HG03159 (cell line): Measurements from ENCODE around the gene MGST2.
A peak's percentile ranks its signal among the peaks of the same experiment; 100 is the strongest.
"Not testable (repeated sequence)": the region's sequence is repeated elsewhere in the genome, so short reads cannot be mapped to it uniquely, and the experiment has no call there.

Experiments
- ATAC-seq: cut with Tn5 transposase; IDR thresholded peaks from one replicate; pipeline ENCODE4 v1.9.1; 2021; ENCODE audit warnings: mild to moderate bottlenecking, moderate library complexity; ENCODE audit not compliant: unreplicated experiment

MGST2 gene

DNA sequence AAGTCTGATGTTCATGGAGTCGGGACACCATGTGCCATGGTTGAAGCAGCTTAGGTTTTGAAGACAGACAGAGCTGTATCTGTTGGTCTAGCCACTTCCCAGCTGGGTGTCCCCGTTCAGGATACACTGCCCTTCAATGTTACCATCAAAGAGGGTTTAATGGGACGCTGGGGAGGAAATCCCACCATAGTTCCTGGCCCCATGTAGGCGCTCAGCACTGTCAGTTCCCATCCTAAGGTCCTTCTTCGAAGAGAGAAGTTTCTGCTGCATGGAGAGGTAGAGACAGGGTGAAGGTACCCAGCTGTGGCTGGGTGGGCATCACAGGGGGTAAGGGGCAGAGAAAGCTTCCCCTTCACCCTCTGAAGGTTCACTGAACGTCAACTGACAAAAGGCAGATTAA, 3.7 kb downstream of the MGST2 start:
- no peak for ATAC-seq

DNA sequence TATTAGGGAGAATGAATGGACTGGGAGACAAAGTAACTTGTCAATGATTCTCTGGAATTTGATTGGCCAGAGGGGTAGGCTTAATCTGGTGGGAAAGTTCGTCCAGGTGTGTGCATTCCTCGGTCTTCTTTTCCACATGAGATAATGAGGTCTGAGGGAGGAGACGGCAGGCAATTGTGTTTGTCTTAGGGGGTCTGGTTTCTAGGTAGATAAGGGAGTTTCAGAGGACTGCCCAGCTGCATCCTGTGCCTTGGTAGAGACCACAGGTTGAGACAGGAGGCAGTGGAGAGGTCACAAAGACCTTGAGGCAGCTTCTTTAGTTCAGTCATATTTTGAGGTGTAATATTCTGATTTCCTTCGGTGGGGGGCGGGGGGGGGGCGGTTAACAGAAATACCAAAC, 4.3 kb downstream of the MGST2 start:
- ATAC-seq: no peak

DNA sequence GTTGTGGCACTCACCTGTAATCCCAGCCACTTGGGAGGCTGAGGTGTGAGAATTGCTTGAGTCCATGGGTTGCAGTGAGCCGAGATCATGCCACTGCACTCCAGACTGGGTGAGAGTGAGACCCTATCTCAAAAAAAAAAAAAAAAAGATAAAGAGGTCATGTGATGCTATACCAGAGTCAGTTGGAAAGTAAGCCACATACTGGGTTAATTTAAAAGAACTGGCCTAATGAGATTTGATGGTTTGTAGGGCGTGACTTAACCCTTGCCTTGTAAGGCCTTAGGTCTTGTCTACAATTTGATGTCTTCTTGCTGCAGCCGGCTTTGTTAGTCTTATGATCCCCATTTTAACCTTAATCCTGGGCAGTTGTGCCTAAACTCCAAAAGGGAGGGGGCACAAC, 5.2 kb downstream of the MGST2 start:
- no peak for ATAC-seq

DNA sequence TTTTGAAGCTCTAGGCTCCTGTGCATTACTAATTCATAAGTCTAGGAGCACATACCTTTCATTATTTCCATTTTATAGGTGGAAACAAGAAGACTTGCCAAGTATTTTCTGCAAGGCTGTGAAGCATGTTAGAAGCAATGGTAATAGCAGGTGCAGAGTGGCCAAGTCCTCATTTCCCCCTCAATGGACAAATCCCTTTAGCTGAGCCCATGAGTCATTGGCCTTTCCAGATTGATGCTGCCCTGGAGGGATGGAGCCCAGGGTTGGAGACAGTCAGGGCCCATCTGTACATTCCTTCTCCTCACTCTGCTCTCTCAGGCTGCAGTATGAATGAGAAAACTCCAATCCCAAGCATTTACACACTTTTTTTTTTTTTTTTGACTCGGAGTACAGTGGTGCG, 6.6 kb downstream of the MGST2 start:
- no peak for ATAC-seq

DNA sequence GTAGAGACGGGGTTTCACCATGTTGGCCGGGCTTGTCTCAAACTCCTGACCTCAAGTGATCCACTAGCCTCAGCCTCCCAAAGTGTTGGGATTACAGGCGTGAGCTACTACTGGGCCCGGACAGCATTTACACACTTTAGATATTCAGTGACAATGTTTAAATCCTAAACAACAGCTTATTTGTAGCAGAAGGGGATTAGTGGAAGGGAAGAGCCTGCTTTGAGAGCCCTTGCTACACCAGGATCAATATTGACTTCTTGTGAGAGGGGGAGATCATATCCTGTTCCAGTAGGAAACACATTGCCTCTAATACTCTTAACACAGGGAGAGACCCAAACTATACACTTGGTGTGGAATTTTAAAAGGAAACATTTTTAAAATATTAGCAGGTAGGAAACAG, 7.1 kb downstream of the MGST2 start:
- no peak for ATAC-seq

DNA sequence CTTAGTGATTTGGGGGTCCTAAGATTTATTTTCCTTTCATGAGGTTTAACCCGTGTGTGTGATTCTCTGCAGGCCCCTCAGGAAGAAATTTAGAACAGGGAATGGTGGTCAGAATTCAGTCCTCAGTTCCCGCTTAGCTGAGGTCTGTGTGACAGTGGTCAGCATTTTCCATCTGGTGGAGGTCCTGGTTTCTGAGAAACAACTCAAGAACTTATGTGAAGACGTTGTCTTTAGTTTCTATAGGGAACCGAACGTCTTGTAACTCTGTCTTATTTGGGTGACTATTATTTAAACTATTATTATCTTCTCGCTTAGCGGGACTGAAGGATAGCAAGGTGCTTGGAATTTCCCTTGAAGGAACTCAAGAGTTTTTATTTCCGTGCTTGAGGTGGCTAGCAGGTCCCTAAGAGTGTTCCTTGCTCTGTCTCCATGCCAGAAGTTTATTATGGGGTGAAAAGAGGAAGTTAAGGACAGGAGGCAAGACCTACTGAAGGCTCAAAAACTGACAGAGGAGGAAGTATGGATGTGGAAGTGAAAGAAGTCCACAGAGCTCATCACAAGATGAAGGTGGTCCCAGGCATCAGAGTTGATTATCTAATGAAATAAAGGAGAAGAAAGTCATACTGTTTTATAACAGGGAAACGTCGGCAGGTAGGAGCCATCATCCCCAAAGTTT, 9.4 kb downstream of the MGST2 start:
- ATAC-seq: peak; percentile 72

DNA sequence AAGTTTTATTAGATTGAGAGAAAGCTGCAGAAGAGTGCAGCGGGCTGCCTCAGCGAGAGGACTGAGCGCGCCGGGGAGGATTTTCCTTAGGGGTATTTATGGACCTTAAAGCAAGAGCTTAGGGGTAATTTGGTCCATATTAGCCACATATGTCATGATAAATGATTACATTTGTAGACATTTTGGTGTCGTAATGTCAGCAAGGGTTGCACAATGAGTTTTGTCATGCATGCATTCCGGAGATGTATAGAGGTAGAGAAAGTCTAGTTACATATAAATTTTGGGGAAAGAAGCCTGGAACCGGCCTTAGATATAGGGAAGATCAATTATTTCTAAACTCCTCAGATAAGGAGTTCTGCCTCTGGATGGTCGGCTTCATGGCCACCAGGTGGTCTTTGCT, 10.0 kb downstream of the MGST2 start:
- ATAC-seq: no peak

DNA sequence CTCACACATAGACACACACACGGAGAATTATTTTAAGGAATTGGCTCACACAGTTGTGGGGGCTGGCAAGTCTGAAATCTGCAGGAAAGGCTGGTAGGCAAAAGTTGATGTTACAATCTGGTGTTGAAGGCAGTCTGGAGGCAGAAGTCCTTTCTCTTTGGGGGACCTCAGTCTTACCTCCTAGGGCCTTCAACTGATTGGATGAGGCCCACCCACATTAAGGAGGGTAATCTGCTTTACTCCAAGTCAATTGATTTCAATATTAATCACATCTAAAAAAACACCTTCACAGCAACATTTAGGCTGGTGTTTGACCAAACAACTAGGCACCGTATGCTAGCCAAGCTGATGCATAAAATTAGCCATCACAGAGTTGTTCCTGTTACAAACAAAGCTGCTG, 10.7 kb downstream of the MGST2 start:
- ATAC-seq: no peak

DNA sequence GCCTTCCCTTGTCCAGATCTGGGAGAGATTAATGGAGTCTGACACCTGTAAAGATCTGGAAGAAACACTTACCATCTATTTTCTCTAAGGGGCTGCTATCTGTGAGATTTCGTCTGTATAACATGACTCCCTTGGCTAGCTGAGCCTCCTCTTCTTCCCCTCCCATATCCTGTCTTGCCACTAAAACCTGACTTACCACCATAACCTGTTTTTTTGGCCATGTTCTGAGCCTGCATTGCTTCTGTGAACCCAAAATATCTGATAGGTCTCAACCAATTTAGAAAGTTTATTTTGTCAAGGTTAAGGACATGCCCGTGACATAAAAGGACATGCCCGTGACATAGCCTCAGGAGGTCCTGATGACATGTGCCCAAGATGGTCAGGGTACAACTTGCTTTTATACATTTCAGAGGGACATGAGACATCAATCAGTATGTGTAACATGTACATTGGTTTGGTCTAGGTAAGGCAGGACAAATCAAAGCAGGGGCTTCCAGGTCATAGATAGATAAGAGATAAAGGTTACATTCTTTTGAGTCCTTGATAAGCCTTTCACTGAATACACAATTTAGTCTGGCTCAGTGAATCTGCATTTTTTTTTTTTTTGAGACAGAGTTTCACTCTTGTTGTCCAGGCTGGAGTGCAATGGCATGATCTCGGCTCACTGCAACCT, 11.4 kb downstream of the MGST2 start:
- no peak for ATAC-seq

DNA sequence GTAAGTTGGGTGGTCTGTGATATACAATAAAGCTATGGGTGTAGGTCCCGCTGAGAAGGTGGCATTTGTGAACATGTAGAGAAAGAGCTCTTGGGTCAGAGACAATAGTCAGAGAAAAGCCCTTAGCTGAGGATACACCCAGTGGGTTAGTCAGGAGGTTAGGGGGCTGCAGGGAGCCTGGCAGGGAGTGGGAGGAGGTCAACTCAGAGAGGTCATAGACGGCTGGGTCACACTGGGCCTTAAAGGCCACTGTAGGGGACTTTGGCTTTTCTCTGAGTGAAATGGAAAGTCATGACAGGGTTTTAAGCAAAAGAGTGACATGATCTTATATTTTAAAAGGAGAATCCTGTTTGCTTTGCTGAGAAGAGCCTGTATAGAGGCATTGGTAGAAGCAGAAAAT, 16.7 kb downstream of the MGST2 start:
- no peak for ATAC-seq

DNA sequence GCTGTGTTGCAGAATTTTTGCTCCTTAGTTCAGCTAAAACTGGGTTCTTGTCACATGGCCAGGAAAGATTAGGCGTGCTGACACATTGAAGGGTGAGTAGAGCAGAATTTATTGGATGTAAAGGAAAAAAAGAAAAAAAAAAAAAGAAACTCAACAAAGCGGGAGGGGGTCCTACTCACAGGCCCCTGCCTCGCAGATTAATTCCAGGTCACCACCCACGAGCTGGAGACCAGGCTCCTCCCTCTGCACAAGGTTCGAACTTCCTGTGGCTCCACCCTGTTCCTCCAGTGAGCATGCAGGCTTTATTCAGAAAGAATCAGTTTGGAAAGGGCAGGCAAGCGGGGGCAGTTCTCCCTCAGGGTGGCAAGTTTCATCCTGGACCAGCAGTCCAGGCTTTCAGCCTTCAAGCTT, 17.1 kb downstream of the MGST2 start:
- no peak for ATAC-seq

DNA sequence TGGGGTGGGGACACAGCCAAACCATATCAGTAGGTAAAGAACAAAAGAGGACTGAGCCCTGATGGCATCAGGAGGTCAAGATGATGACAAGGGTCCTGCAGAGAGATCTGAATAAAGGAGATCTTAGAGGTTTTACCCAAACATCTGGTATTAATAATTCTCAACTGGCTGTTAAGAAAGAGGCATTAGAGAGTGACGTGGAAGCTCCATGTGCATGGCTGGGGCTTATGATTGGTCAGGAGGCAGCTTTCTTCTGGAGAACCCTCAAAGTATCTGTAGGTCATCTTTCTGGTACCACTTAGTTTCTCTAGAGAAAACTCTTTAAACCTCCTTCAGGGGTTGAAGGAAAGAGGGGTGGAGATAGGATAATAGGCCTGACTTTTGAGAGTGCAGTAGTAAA, 18.7 kb downstream of the MGST2 start:
- no peak for ATAC-seq

DNA sequence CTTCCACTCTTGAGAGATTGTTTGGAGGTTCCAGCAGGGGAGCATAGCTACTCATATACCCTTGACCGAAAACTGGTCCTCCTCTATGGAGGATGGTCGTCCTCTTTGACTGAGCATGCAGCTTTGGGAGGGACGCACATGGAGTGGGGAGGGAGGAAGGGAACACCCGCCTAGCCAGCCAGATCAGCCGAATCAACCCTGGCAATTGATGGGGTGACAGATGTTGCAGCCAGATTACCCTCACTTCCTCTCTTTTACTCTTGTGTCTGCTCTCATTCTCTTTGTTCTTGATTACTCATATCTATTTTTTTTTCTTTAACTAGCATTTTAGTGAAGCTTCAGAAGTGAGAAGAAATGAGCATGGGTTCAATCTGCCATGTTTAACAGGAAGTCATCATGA, 19.6 kb downstream of the MGST2 start:
- ATAC-seq: no peak

DNA sequence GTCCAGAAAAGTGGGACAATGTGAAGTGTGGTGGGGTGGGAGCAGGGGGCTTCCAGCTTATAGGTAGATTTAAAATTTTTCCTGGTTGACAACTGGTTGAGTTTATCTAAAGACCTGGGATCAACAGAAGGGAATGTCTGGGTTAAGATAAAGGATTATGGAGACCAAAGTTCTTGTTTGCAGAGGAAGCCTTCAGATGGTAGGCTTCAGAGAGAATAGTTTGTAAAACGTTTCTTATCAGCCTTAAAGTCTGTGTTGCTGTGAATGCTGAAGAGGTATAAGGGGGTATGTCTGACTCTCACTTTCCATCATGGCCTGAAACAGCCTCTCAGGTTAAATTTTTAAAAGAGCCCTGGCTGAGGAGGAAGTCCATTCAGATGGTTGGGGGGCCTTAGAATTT, 20.5 kb downstream of the MGST2 start:
- ATAC-seq: no peak

DNA sequence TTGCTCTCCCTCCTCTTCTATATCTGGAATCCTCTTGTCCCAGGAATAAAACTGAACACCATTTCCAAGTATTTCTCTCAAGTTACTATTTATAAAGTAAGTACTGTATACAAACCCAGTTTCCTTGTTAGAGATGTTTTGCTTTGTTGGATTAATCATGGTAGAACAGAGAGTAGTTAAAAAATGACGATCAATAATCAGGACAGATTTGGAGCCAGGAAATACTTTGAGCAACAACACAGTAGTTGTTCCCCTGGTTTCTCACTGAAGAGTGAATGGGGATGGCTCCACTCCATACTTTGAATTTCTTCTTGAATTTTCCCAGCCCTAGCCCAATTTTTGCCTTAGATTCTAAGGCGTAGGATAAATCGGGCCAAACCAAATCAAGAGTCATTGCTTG, 21.4 kb downstream of the MGST2 start:
- ATAC-seq: no peak

DNA sequence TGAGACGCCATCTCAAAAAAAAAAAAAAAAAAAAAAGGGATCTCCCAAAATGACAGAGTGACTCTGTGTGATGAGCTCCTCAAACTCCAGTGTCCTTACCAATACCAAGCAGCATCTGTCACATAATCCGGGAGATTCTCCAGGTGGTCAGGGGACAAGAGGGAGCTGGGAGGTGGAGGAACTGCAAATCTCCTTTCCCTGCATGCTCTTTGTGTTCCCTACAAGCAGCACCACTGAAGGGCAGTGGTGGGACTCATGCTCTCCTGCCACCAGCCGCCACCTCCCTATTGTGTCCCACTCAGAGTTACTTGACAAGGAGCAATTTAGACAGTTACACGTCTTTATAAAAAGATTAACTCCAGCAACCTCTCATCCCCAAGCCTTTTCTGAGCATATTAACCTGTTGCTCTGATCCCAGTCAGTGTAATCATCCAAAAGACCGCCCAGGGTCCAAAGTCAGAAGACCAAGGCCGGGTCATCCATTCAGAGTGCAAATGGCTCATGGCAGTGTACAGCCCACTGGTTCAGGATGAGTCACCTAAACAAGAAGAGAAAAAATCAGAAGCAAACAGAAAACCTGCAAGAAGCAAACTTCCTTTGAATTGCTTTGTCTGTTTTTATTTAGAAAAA, 23.6 kb downstream of the MGST2 start:
- ATAC-seq: no peak

DNA sequence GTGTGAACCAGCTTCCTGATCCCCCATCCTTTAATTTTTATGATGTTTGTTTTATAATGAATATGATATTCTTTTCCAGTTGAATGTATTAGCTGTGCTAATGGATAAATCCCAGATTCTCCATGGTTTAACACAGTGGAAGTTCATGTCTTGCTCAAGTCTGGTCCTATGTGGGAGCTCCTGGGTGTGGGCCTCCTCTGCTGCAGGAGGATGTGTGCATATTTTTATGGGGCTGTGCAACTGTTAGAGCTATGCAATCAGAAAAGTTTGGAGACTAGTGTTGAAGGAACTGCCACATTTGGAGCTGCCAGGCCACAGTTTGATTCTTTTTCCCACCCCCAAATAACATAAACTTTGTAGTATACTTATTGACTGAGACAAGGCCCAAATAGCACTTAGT, 24.8 kb downstream of the MGST2 start:
- no peak for ATAC-seq

DNA sequence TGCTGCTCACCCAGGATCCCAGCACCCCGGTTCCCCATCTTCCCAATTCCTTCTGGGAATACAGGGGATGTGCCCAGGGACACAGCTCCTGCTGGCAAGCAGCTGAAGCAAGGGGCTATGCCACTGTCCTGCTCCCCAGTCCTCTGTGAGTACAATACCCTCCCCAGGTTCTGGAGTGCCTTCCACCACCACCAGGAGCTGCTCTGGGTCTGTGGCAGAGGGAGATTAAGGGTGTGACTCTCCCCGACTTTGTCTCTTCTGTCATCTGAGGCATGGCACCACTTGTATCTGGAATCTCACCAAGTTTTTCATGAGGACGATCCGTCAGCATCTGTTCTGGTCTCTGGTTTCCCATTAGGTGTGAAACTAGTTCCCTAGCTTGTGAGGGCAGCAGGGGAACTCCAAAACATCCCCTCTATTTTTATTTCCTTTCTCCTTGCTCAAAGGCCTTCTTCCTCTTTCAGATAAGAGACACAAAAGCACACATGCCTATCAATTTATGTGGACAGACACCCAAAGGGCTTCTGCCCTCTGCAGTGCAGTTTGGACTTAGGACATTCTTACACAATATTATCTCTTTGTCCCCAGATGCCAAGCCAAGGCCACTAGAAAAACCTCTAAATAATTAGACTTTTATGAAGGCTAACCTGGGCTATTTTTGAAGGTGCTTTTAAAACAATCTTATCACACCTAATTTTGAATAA, 26.8 kb downstream of the MGST2 start:
- peak; percentile 53 for ATAC-seq

DNA sequence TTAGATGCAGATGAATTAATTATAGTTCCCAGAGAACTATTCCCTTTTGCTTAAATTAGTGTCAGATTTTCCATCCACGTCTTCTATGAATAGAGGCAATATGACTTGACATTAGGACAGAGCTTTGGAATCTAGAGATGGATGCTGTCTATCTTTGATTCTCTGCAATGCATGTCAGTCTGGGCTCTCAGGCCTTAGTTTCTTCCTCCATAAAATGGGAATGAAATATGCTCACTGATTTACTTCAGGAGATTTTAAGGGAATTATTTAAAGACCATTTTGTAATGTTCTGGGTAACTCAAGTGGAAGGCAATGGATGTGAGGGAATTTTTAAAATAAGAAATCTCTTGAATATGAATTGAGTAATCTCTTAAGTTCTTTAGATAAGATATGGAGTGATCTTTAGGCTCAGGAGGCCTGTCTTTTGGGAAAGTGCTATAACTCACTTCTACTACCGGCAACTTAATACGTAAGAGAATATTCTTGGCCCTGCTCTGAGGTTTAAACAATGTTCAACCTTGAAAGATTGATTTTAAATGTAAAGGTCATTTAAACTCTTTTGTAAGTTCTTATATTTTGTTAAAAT, 29.0 kb downstream of the MGST2 start:
- ATAC-seq: no peak

DNA sequence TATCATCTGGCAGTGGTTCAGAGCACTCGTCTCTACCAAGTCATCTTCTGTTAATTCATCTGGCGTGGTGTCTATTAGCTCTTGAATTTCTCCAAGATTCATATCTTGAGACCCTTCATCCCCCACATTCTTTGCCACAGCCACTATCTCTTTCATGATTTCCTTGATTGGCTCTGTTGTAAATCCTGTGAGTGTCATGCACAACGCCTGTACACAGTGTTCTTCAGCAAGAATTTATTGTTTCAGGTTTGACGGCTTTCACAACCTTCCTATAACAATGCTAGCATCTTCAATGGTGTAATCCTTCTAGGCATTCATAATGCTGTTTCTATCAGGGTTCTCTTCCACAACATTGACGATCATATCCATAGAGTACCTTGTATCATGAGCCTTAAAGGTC, 30.9 kb downstream of the MGST2 start:
- no peak for ATAC-seq

DNA sequence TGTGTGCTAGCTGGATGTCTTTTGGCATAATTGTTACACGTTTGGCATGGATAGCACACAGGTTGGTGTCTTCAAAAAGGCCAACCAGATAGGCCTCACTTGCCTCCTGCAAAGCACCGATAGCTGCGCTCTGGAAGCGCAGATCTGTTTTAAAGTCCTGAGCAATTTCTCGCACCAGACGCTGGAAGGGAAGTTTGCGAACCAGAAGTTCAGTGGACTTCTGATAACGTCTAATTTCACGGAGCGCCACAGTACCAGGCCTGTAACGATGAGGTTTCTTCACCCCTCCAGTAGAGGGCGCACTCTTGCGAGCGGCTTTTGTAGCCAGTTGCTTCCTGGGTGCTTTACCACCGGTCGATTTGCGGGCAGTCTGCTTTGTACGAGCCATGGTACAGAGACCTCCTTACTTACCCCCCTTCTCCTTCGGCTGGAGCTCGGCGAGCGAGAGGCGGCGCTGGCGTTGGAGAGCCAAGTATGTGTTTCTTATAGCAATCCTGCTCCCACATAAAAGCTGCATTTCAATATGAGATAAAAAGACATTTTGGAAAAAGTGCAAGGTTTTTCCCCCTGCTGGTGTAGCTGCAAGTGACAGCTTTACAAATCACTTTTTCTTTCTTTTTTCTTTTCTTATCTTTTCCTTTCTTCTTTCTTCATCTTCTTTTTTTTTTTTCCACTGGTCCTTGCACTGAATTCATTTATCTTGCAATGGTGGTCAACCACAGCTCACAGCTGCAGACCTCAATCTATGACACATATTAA, 32.7 kb downstream of the MGST2 start:
- ATAC-seq: not testable (repeated sequence)
